Fibroblast of gingiva (primary cell): Measurements from ENCODE around the gene NANOGP8.

Experiments
- DNase-seq: peaks from one replicate; pipeline ENCODE4 v3.0.0-alpha.2; 2011; ENCODE audit warnings: low read depth

The NANOGP8 gene

DNA sequence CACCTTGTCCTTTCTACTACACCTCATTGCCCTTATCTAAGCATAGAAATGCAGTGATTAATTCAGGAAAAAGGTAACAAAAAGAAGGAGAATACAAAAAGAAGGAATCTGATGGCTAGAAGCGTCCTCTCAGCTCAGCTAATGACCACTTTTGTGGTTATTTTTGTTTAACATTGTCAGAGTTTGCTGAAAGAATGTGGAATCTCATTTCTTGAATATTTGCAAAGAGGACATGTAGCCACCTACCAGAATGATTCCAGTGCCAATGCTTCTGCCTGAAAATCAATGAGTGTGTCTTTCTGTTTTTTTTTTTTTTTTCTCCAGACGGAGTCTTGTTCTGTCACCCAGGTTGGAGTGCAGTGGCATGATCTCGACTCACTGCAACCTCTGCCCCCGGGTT, 24.5 kb downstream of the NANOGP8 start:
- no peak for DNase-seq

DNA sequence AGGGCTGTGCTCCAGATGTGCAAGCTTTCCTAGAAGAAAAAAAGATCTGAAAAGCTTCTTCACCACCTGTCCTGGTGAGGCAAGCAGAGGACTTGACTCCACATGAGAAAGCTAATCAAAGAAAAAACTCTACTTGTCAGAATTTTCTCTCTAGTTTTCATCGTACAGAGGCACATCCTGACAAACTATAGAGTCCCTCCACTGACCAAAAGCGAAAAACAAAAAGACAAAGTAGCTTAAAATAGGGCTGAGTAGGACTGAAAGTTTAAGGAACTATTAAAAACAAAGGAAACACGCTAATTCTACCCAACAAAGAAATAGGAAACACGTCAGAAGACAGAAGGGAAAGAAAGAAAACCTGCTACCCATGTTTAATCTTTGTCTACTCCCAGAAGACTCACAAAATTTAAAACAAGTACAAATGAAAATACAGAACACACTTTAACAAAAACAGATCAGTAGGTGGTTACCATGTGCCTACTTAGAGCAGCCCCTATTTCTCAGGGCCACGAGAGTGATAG, 26.5 kb downstream of the NANOGP8 start:
- DNase-seq: no peak

DNA sequence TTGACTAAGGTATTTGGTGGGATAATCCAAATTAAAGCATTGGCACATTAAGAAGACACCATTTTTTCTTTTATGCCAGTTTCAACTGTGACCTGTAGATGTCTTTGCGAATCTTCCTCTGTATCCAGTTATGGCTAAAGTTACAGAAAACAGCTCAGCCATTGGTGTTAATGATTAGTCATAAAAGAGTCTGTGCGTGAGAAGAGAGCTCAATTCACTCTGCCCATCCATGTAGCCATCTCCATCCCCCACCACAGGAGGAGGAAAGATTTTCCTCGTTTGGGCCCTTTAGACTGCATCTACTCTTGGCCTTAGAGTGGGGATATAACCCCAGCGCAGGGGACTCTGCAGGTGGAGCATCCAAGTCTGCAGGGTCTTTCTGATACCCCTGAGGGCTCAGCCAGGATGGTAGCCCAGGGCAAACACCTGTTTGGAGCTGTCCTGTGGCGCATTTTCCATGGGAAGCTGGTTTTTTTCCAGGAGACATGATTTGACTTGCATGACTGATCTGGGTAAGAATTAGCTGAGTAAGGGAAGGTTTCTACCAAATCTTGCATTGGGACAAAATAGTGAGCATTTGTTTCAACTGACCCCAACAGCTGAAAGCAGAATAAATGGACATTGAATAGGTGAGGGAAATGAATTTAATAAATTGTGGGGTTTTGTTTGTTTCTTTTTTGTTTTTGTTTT, 29.5 kb downstream of the NANOGP8 start:
- no peak for DNase-seq

DNA sequence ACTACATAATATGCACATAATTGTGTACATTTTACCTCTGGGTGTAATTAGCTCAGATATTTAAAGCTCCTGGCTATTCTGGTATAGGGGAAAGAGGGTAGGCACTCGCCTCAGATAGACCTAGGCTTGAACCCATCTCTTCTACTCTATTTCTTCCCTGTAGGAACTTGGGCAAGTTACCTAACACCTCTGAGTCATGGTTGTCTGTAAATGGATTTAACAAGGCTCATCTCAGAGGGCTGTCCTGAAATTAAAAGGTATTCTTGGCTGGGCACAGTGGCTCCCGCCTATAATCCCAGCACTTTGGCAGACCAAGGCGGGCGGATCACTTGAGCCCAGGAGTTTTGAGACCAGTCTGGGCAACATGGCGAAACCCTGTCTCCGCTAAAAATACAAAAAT, 30.7 kb downstream of the NANOGP8 start:
- no peak for DNase-seq

- DNase-seq: no peak
Observed at GRCh38 chr15:35047996-35048395, 37.1 kb downstream of the NANOGP8 start.

DNA sequence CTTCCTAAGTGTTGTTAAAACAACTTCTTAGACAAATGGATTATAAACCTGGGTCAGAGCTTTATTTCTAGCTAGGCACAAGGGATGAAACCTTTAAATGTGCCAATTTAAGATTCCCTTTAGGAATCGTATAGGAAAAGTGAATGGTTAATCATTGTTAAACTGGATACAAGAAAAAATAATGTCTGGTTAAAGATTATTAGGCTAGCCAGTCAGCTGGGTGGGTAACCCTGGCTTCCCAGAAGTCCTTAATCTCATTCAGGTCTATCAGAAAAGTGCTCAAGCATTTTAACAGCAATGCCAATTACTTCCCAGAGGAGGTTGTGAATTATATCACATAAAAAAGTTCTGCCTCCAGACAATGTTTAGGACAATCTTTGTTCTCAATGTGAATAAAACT, 37.6 kb downstream of the NANOGP8 start:
- DNase-seq: no peak

- peak; percentile 11 for DNase-seq
Observed at GRCh38 chr15:35043373-35044095, 41.6 kb downstream of the NANOGP8 start.

- DNase-seq: no peak
Observed at GRCh38 chr15:35040339-35041255, 44.5 kb downstream of the NANOGP8 start.

DNA sequence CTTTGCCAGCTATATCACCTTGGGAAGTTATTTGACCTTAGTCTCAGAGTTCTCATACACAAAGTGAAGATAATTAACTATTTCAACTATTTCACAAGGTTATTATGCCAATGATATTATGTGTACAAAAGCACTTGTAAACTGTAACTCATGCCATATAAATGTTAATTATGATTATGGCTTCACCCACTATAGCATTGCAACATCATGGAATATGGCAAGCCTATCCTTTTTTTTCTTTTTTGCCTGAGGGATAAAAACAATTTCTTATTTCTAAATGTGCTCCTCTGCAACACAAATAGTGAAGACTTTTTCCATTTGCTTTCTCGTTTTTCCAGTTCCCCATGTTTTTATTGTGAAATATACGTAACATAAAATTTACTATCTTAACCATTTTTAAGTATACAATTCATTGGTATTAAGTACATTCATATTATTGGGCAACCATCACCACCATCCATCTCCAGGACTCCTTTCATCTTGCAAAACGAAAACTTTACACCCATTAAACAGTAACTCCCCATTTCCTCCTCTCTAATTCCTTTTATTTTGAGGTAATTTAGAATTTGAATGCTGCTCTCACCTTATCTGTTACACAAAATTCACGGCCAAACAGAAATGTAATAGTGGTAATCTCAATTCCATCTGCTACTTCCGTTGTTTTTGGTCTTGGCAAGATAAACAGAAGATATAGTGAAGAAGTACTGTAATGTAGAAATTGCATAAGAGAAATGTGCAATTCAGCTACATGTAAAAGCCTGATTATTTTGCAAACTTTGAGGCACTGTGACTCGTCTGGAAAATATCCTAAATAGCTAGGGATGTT, 46.3 kb downstream of the NANOGP8 start:
- peak; percentile 75 for DNase-seq
